Esophagus muscularis mucosa (tissue), 3 donors: ENCODE measurements around the gene ATF7.

ENCODE experiments used
- CTCF ChIP-seq, 3 experiments: fragments of 200-600 bp in 2 of 3; fragments of 450-650 bp in 1 of 3; sonication (generic) in 2 of 3; IDR thresholded peaks; one replicate each; pipeline ENCODE4 v1.5.1; 2017 to 2019; ENCODE audit warnings: antibody characterized with exemption in 3 of 3, mild to moderate bottlenecking in 2 of 3, moderate library complexity in 1 of 3
- POLR2A ChIP-seq: fragments of 450-650 bp; IDR thresholded peaks from one replicate; pipeline ENCODE4 v1.6.1; 2017; ENCODE audit warnings: antibody characterized with exemption, moderate library complexity, mild to moderate bottlenecking, low read depth

- TF ChIP-seq CTCF (IDR thresholded peaks at IDR 0.05) (no peak), POLR2A (no peak)
Observed at GRCh38 chr12:53533471-53533870, 92.7 kb downstream of the ATF7 start.
